ENCODE measurements around the gene MDP1. TPM values are rescaled to one million over a fixed set of nuclear protein-coding genes. Genes with fewer than 3 reads are reported as not detected.

The MDP1 gene
- total RNA-seq, 4 donors from 2014 or later: 5.6 to 137 (median 24.2) TPM

- no peaks in the 10 kb centered on the region for H3K27me3 ChIP-seq
- DNase-seq: no peak
- peak overlapping the region; percentile 86 to 89 for H3K27ac ChIP-seq
- peak overlapping the region; percentile 71 to 80 for H3K4me3 ChIP-seq
- H3K36me3 ChIP-seq: no peaks in the 10 kb centered on the region
- no peaks in the 10 kb centered on the region for H3K9me3 ChIP-seq
- no peak for TF ChIP-seq CTCF (IDR thresholded peaks at IDR 0.05)
- no peak for TF ChIP-seq POLR2A (IDR thresholded peaks at IDR 0.05)
- intact Hi-C loops (cut with DNase I; ENCODE audit: low total_unique reads): no loop called here
- H3K4me1 ChIP-seq: peaks cover 0 to 4% of the 10 kb centered on the region in 2 donors
Observed at GRCh38 chr14:24216345-24216699, 456 bp upstream of the MDP1 start.

- no peak for DNase-seq
- H3K4me1 ChIP-seq: peaks cover 0 to 4% of the 10 kb centered on the region in 2 donors
Observed at GRCh38 chr14:24213866-24214662, 1.8 kb downstream of the MDP1 start.

GRCh38 chr14:24212924-24213865 is 2.7 kb downstream of the MDP1 start, which contains the start of gene CHMP4A:
CHMP4A (minus strand) TSS chr14:24213488; CDS start chr14:24213439, 49 bp downstream.
- Histone ChIP-seq H3K36me3 (no peaks in the 10 kb centered on the region), H3K9me3 (no peaks in the 10 kb centered on the region), H3K4me1 (peaks cover 0 to 4% of the 10 kb centered on the region in 2 donors), H3K27me3 (no peaks in the 10 kb centered on the region), H3K27ac (peak within 1 kb of the TSS; percentile 93 to 97), H3K4me3 (peak within 1 kb of the TSS; percentile 72 to 79)
- peak; percentile 95 to 96 for DNase-seq
- TF ChIP-seq POLR2A (IDR thresholded peaks at IDR 0.05) (peak; percentile 70 to 96), CTCF (IDR thresholded peaks at IDR 0.05) (peak; percentile 9 to 37 (median 26))
- intact Hi-C loops (cut with DNase I; ENCODE audit: low total_unique reads): no loop called here

More at GRCh38 chr14:24213866-24214662, 1.8 kb downstream of the MDP1 start:
- H3K27me3 ChIP-seq: no peaks in the 10 kb centered on the region
- TF ChIP-seq CTCF (IDR thresholded peaks at IDR 0.05) (no peak), POLR2A (IDR thresholded peaks at IDR 0.05) (no peak)
- no peaks in the 10 kb centered on the region for H3K9me3 ChIP-seq
- intact Hi-C loops (cut with DNase I; ENCODE audit: low total_unique reads): no loop called here
- peak overlapping the region; percentile 93 to 97 for H3K27ac ChIP-seq
- no peaks in the 10 kb centered on the region for H3K36me3 ChIP-seq
- peak overlapping the region; percentile 72 to 79 for H3K4me3 ChIP-seq

GRCh38 chr14:24211311-24211710 is 4.6 kb downstream of the MDP1 start:
- no peaks in the 10 kb centered on the region for H3K27me3 ChIP-seq
- no peak for DNase-seq
- H3K36me3 ChIP-seq: no peaks in the 10 kb centered on the region
- H3K4me3 ChIP-seq: no peak overlapping the region
- TF ChIP-seq CTCF (IDR thresholded peaks at IDR 0.05): no peak
- no peak for TF ChIP-seq POLR2A (IDR thresholded peaks at IDR 0.05)
- H3K4me1 ChIP-seq: peaks cover 0 to 4% of the 10 kb centered on the region in 2 donors
- intact Hi-C loops (cut with DNase I; ENCODE audit: low total_unique reads): no loop called here
- H3K27ac ChIP-seq: no peak overlapping the region
- no peaks in the 10 kb centered on the region for H3K9me3 ChIP-seq

Measured in uterus (tissue), 4 donors.